OCI-LY3 (cell line): ENCODE data around the gene MLPH.

Source experiments
- CTCF ChIP-seq: fragments of 200-600, 300-600 bp; sonication (generic); IDR thresholded peaks from 2 replicates; pipeline ENCODE4 v1.5.1; 2014; ENCODE audit warnings: antibody characterized with exemption, low read length, low read depth
- EZH2phosphoT487 ChIP-seq: fragments of 200-600 bp; shearing (Covaris generic); IDR thresholded peaks from 2 replicates; pipeline ENCODE4 v1.6.1; 2018; ENCODE audit warnings: antibody characterized with exemption, mixed run types, low read depth

GRCh38 chr2:237508361-237508760 lies 21.3 kb downstream of the MLPH start:
- TF ChIP-seq CTCF (no peak), EZH2phosphoT487 (no peak)
